Hematopoietic multipotent progenitor cell treated with erythropoietin and hydrocortisone succinate and interleukin-3 and kit ligand, for 15 days (in vitro differentiated cells): ENCODE data around the gene PRKAR1B.
"Not testable (repeated sequence)": the region's sequence is repeated elsewhere in the genome, so short reads cannot be mapped to it uniquely, and the experiment has no call there.

Experiments
- DNase-seq: peaks from one replicate; pipeline ENCODE4 v3.0.0-alpha.2; 2015; ENCODE audit warnings: low spot score

PRKAR1B gene

DNA sequence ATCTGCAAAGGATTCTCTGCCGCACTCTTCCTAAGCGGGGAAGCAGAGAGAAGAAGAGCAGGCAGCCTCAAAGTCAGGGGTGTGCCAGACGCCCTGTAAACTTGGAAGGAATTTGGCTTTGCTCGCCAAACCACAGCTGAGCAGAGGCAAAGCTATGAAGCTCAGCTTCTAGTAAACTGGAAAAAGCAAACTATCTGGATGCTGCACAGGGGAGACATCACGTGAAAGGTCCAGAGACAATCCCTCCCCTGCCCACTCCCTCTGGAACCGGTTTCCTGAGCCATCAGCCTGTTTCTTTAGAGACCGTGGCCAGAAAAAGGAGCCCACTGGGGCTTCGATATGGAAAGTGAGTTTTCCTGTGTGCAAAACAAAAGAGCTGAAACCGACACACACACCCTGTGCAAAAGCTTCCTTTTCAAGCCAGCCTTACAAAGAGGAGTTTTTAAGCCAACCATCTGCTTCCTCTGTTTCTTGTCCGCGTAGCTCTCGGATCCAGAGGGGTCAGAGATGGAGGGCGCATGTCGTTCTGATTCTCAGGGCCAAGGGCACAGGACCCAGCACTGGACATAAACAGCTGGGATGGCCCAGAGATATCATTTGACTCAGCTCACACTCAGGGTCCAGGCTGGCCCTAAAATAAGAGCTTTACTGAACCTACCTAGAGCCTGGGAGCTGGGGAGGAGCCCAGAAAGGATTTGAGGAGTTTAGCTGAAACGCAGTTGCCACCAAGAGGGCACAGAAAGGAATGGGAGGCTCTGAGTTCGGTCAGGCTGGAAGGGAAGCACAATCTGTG lies 58.7 kb downstream of the PRKAR1B start:
- DNase-seq: no peak

DNA sequence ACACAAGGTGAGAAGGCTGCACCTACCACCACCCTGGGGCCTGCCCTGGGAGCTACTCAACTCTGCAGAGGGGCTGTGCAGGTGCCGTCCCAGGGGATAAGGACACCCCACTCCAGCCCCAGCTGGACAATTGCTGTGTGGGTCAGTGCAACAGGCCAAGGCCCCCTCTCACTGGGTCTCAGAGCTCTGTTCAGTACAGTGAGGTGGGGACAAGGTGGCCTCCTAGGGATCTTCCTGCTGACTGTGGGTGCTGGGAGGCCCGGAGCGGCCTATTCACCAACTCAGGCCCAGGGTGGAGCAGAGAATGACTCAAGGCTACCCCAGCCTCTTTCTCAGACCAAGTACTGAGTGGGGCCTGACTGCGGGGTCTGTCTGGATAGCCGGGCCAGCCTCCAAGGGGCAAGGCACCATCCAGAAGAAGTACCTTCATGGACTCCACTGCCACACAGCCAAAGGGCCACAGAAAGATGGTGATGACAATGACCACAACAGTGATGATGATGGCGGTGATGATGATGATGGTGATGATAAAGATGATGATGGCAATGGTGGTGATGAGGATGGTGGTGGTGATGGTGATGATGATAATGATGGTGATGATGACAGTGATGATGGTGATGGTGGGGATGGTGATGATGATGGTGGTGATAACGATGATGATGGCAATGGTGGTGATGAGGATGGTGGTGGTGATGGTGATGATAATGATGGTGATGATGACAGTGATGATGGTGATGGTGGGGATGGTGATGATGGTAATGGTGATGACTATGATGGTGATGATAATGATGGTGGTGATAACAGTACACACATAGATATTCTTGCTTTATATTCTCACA lies 60.4 kb downstream of the PRKAR1B start:
- no peak for DNase-seq

GRCh38 chr7:665736-666453 lies 61.2 kb downstream of the PRKAR1B start:
- DNase-seq: no peak

- no peak for DNase-seq
Observed at GRCh38 chr7:664997-665735, 61.9 kb downstream of the PRKAR1B start.

DNA sequence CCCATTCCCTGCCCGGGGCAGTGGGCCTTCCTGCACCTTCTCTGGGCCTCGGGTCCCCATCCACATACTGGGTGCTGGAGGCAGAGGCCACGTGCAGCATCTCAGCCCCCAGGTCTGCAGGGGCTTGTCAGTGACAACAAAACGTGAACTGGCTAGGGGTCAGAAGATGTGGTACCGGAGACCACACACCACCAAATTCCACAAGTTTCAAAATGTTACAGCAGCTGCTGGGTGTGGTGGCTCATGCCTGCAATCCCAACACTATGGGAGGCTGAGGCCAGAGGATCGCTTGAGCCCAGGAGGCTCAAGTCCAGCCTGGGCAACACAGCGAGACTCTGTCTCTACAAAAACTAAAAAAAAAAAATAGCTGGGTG lies 62.7 kb downstream of the PRKAR1B start:
- no peak for DNase-seq

GRCh38 chr7:662576-662975 lies 64.5 kb downstream of the PRKAR1B start:
- DNase-seq: no peak

GRCh38 chr7:659996-660395 lies 67.1 kb downstream of the PRKAR1B start:
- DNase-seq: no peak

- no peak for DNase-seq
Observed at GRCh38 chr7:659306-659847, 67.7 kb downstream of the PRKAR1B start.

- DNase-seq: no peak
Observed at GRCh38 chr7:657565-658119, 69.4 kb downstream of the PRKAR1B start.

DNA sequence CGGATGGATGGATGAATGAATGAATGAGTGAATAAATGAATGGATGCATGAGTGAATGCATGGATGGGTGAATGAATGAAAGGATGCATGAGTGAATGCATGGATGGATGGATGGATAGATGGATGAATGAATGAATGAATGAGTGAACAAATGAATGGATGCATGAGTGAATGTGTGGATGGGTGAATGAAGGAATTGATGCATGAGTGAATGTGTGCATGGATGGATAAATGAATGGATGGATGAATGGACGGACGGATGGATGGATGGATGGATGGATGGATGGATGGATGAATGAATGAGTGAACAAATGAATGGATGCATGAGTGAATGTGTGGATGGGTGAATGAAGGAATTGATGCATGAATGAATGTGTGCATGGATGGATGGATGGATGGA lies 70.1 kb downstream of the PRKAR1B start:
- DNase-seq: not testable (repeated sequence)

DNA sequence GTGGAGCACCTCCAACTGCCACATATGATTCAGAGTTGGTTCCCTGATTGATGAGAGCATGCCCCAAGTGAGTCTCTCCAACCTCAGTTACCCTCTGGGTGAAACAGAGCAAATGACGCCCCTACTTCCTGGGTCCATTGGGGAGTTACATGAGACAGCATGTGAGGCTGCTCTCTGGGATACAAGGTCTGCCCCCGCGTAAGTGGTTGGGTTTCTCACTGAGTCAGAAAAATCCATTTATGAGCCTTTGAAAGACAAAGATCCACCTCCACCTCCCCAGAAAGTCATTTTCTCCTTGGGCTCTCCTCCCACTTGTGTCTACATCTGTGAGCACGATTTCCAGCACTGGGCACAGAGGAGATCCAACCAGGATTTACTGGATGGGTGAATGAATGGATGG lies 71.3 kb downstream of the PRKAR1B start:
- DNase-seq: no peak

GRCh38 chr7:653829-654764 lies 73.0 kb downstream of the PRKAR1B start:
- DNase-seq: no peak

DNA sequence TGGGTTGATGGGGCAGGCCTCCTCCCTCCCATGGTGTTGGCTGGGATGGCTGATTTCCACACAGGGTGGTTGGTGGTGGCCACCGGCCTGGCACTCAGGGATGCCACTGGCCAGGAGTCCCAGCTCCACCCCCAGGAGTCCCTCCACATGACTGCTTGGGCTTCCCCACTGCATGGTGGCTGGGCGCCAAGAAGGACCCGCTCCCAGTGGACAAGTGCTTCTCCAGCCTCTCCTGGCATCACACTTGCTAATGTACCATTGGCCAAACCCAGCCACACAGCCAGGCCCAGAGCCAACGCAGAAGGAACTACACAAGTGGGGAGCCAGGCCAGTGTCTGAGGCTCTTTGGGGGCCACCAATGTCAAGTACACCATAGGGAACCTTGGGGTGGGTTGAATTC lies 74.2 kb downstream of the PRKAR1B start:
- DNase-seq: no peak

DNA sequence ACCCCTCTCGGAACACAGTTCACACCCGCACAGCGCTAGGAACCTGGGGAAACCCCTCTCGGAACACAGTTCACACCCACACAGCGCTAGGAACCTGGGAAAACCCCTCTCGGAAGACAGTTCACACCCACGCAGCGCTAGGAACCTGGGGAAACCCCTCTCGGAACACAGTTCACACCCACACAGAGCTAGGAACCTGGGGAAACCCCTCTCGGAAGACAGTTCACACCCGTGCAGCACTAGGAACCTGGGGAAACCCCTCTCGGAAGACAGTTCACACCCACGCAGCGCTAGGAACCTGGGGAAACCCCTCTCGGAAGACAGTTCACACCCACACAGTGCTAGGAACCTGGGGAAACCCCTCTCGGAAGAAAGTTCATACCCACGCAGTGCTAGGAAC lies 74.9 kb downstream of the PRKAR1B start:
- DNase-seq: not testable (repeated sequence)

GRCh38 chr7:651032-651728 lies 75.9 kb downstream of the PRKAR1B start:
- no peak for DNase-seq

- DNase-seq: no peak
Observed at GRCh38 chr7:650339-651031, 76.6 kb downstream of the PRKAR1B start.

GRCh38 chr7:646951-647350 lies 80.1 kb downstream of the PRKAR1B start:
- no peak for DNase-seq

DNA sequence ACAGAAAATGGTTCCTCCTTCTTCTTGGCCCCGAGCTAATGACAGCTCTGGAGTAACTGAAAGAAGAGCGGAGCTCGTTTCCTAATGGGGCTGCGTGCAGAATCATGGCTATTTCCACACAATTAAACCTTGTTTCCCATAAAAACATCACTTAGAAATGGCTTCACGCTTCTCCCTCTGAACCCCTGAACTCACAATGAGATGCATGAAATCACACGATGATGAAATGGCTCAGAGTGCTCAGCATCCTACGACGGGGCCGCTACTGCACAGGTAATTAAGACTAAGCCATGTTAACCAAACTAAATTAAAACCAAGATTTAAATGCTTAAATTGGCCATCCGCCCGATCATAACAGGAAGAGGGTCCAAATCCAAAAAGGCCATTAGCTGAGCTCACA lies 80.6 kb downstream of the PRKAR1B start:
- no peak for DNase-seq

DNA sequence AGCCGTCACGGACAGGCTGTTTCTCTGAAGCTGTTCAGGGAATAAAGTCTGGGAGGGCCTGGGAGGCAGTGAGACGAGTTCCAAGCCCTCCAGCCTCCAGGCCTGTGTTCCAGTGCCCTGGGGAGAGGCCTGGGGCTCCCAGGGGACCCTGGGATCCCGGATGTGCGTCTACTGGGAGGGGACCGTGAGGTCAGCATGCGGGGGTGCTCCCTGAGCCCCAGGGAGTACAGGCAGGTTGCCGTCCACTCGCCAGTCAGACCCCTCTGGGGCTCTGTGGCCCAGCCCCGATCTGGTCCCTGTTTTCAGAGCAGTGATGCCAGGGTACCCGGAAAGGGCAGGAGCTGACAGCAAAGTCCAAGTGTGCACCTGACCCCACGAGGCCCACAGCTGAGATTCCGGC lies 81.5 kb downstream of the PRKAR1B start:
- no peak for DNase-seq
